HG02759 (cell line): ENCODE results near the gene GOSR1.
"Not testable (repeated sequence)": the region's sequence is repeated elsewhere in the genome, so short reads cannot be mapped to it uniquely, and the experiment has no call there.

Source experiments
- ATAC-seq: cut with Tn5 transposase; IDR thresholded peaks from one replicate; pipeline ENCODE4 v1.9.1; 2021; ENCODE audit warnings: mild to moderate bottlenecking, moderate library complexity; ENCODE audit not compliant: unreplicated experiment

Gene GOSR1

DNA sequence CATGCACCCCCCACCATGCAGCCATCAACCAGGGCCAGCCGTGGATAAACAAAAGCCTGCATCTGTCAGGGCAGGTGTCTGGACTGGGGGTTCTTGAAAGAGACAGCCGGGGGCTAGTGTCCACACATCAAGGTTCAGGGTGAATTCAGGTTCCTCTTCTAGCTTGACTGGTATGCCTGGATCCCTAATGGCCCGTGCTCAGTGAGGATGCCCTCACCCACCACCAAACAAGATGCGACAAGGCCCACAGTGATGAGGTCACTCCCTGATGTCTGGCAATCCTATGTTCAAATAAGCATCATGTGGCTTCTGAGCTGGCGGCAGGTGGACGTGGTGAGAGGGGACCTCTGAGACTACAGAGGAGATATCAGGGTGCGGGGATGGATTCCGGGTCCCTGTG, 64.6 kb downstream of the GOSR1 start:
- ATAC-seq: no peak

DNA sequence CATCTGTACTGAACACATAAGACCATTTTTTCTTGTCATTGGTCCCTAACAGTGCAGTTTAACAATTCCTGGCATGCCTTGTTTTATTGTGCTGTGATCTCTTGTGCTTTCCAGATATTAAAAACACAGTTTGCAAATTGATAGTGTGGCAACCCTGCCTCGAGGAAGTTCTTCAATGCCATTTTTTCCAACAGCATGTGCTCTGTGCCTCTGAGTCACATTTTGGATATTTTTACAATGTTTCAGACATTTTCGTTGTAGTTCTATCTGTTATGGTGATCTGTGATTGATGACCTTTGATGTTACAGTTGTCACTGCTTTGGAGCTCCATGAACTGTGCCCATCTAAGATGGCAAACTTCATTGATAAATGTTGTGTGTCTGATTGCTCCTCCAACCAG, 66.2 kb downstream of the GOSR1 start:
- ATAC-seq: no peak

GRCh38 chr17:30545024-30545423, 67.8 kb downstream of the GOSR1 start:
- no peak for ATAC-seq

GRCh38 chr17:30547778-30548573, 70.8 kb downstream of the GOSR1 start:
- ATAC-seq: no peak

GRCh38 chr17:30549181-30549580, 72.0 kb downstream of the GOSR1 start:
- not testable (repeated sequence) for ATAC-seq

DNA sequence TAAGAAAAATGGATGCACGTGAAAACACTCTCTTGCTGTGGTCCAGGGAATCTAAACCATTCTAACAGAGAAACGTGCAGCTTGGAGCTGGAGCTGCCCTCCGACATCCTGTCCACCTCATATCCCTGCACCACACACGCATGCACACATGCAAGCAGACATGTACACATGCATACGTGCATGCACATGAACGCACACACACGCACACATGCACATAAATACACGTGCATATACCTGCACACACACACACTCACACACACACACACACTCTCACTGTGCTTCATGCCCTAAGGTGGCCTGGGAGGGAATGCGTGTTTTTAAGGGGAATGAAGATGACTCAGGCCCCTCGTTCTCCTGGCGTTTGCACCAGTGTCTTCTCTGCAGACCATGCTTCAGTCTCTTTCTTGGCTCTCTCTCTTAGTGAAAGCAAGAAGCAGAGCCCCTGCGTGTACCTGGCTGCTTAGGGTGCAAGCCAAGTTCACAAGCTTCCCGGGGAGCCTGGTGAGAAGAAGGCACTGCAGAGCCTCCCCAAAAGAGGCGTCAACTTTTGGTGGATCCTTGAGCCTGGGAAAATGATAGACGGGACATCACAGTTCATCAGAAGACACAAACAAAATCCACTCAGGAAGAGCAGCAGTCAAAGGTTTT, 72.8 kb downstream of the GOSR1 start:
- ATAC-seq: no peak

DNA sequence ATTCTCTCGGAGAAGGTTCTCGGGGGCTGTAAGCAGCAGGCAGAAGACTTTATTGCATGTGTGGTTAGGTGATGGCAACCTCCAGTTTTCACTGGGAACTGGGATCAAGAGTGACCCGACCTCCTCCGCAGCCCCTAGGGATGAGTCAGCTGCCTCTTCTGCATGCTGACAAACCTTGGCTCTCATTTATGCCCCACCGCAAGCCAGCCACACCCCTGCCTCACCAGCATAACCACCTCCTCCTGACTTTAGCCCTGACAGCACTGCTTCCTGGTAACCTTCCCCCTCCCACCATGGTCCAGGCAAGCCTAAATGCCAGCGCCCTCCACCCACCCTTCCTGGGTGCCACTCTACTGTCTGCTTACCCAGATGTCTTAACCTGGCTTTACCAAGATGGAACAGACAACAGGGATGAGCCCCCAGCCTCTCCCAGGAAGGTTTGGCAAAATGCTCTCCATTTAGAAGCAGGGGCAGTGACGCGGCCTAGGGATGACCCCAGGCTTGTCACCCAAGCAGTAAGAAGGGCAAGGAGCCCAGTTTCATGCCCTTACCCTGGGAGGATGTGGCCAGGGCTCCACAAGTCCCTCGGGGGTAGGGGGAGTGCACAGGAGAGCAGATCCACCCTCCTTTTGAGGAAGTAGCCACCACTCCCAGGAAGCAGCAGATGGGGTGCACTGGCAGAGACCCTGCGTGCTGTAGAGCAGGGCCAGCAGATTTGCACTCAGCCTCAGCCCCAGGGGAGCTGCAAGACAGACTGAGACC, 73.5 kb downstream of the GOSR1 start:
- peak; percentile 62 for ATAC-seq

DNA sequence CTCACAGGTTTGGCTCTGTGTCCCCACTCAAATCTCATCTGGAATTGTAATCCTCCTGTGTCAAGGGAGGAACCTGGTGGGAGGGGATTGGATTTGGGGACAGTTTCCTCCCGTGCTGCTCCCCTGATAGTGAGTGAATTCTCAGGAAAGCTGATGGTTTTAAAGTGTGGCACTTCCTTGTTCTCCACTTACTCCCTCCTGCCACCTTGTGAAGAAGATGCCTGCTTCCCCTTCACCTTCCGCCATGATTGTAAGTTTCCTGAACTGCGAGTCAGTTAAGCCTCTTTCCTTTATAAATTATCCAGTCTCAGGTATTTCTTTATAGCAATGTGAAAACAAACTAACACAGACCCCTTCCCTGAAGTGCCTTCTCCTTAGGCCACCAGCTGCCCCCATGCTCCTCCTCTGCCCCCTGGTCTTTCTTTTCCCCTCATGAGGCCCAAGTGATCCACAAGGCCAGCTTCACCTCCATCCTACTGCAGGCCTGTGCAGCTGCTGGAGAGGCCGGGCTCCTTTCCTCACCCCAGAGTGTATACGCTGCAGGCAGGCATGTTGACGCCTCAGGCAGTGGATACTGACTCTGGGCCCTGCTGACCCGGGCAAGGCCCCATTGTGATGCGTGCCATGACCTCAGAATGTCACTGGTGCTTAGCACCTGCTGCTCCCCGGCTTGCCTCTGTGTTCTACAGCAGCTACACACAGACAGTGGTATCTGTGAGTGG, 74.2 kb downstream of the GOSR1 start:
- ATAC-seq: not testable (repeated sequence)

DNA sequence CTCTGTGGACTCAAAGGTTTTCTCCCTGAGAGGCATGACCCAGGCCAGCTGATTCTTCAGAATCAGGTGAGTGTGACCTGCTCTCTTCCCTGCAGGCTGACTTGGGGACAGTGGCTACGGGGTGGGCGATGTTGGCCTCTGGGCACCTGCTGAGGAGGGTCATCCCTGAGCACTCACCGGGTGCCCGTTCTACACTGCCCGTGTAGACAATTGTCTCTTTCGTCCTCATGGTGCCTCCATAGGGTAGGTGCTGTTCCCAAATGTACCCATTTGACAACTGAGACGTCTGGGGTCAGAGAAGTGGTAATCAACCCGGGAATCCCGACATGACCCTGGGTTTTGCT, 74.8 kb downstream of the GOSR1 start:
- no peak for ATAC-seq

DNA sequence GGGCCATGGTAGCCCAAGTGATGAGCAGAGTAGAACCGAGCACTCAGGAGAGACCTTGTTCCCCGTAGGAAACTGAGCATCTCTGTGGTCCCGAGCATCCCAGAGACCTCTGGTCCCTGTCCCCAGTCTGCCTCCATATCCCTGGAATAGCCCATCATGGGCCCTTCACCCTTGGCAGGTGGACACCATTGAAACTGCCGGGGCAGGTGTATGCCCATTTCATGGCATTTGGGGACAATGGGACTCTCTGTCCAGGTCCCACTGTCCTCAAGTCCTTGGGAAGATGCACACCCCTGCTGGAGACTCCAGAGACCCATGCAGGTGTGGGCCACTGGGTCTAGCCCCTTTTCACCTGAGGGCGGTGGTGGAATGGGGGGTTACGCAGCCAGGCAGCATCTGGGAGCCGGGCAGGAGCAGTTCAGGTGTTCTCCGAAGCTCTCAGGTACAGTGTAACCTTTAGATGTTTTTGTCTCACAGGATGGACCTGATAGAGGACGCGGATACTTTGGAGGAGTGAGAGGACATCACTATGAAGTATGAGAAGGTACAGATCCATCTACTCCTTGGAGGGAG, 75.9 kb downstream of the GOSR1 start:
- ATAC-seq: no peak

- ATAC-seq: not testable (repeated sequence)
These were observed 76.7 kb downstream of the GOSR1 start for GRCh38 chr17:30553823-30554440.

DNA sequence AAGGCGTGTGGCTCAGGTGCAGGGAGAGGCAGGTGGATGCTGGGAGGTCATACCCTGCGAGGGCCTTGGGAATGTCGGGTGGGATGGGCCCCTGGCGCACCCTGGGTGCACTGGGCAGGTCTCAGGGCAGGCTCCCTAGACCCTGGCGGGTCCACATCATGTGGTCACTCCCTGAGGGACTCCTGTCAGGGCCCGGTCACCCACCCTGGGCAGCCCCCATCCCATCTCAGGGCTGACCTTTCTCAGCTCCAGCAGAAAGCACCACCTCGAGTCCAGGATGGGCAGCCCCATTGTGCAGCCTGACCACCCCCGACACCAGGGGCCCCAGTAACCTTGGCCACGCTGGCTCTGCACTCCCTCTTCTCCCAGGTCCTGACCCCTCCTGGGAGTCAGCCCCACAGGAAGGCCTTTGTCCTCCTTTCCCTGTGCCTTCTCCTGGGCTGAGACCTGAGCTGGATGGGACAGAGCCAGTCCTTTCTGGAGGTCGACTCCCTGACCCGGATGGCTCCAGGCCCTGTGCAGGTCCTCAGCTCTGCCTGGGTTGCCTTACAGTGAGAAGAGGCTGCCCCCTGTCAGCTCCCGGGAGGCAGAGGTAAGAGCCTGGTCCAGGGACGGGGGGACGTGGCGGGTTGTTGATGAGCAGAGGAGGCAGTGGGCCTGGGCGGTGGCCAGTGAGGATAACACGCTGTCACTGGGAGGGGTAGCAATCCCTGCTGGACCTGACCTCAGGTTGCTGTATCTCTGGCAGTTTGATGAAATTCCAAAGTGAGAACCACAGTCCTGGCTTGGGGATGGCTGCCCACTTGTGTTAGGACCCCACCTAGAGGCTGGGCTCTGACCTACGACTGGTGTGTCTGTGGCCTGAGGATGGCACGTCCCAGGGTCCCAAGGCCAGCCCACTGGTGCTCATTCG, 77.9 kb downstream of the GOSR1 start:
- no peak for ATAC-seq

- ATAC-seq: no peak
These were observed 78.7 kb downstream of the GOSR1 start for GRCh38 chr17:30555942-30556341.

DNA sequence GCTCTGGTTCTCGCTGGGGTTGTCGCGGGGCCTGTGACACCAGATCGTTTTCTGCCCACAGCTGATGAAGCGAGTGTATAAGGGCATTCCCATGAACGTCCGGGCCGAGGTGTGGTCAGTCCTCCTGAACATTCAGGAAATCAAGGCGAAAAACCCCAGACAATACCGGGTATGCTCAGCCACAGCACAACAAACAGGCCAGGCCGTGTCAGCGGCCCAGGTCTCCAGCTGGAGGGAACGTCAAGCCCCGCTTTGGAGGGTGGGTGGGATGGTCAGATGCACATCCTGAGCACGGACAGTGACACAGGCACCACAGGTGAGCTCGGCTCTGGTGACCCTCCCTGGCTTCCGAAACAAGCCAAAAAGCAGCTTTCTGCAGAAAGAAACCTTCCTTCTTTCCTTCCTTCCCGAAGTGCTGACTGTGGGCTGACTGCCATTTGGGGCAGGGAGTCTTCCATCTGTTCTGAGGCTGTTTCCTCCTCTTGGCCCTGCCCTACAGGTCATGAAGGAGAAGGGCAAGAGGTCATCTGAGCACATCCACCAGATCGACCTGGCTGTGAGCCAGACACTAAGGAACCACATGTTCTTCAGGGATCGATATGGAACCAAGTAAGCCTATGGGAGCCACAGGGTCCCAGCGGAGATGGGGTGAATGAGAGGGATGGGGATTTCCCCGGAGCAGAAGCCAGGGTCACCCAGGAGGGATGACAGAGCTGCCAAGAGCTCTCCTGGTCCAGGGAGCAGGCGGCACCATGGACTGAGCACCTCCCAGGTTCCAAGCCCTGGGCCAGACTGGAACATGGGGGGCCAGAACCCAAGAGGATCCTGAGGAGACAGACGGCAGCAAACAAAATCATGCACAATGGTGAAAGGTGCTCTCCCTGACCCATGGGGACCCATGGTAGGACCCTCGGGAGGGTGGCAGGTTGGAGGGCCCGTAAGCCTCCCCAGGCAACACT, 79.4 kb downstream of the GOSR1 start:
- no peak for ATAC-seq

GRCh38 chr17:30557916-30558685, 80.9 kb downstream of the GOSR1 start:
- ATAC-seq: no peak

DNA sequence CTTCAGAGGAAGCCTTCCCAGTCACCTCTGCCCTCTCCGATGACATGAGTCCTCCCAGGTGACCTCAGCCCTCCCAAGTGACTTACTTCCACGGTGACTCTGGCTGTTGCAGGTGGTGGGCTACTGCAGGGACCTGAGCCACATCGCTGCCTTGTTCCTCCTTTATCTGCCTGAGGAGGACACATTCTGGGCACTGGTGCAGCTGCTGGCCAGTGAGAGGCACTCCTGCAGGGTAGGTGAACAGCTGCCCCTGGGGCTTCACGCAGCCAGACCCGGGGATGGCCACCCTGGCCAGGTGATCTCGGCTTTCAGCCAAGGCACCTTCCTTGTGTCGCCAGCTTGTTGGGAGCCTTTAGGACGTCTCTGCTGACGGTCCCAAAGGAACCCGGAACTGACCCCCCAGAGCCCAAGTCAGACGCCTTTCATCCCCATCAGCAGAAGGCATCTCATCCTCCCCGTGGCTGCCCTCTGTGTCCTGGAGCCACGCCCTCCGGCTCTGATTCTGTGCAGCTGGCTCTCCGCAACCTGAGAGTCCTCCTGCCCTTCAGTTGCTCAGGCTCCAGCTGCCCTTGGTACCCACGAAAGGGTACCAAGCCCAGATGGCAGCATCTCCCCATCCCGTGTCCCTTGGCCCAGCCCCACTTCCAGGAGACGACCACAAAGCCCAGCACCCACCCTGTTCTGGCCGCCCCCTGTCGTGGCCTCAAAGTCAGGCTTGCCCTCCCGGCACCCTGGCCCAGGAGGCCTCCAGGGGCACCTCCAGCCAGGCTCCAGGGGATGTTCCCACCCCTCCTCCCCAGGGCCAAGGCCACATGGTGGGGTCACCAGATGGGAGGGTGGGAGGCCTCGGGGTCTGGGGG, 81.7 kb downstream of the GOSR1 start:
- no peak for ATAC-seq

DNA sequence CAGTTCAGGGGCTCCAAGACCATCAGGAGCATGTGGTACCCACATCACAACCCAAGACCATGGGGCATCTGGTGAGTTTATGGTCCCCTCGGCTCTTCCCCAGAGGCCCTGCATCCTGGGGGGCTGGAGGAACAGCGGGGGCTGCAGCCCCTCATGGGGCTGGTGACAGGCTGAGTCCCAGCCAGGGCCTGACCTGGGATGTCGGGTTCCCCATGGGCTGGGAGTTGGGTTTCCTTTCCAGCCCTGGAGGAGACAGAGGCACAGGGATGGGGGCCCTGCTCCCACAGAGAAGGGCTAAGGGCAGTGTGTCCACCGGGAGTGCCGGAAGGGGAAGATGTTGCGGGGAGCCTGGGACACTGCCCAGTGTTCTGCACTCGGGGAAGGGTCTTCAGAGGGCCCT, 82.4 kb downstream of the GOSR1 start:
- ATAC-seq: no peak
